H1 (cell line): ENCODE results near the gene C22orf31. TPM values are rescaled to one million over a fixed set of nuclear protein-coding genes. Genes with fewer than 3 reads are reported as not detected.

Experiments
- CTCF ChIA-PET: fragments of 300-600 bp; sonication (Branson Sonifier 250); formaldehyde crosslinking; loops from one replicate; lab custom pipeline; 2021; ENCODE audit not compliant: partially characterized antibody; lab: Charles Lee
- POLR2A ChIA-PET: fragments of 300-600 bp; sonication (Branson Sonifier 250); formaldehyde crosslinking; loops from one replicate; lab custom pipeline; 2021; ENCODE audit warnings: inconsistent platforms; ENCODE audit not compliant: partially characterized antibody; lab: Charles Lee
- DNase-seq, 2 experiments: peaks; one replicate each; pipeline versions ENCODE4 v3.0.0 to v3.0.0-alpha.2; 2010 to 2022; ENCODE audit warnings: low spot score in 2 of 2, low read depth in 1 of 2, mixed read lengths in 1 of 2
- FAIRE-seq: peaks from 2 replicates; lab custom pipeline; 2011; peaks lifted over from hg19 to GRCh38; lab: Jason Lieb, UNC
- H2AFZ ChIP-seq: 2 replicates; pipeline ENCODE4 v1.8.1; 2012; ENCODE audit warnings: low read length, inconsistent platforms
- H2AK5ac ChIP-seq: 2 replicates; pipeline ENCODE4 v1.6.1; 2013; ENCODE audit warnings: low read depth, low read length
- H2BK120ac ChIP-seq: replicated peaks from 2 replicates; pipeline ENCODE3; 2013; ENCODE audit warnings: low read depth, low read length, inconsistent platforms
- H2BK12ac ChIP-seq: 2 replicates; pipeline ENCODE4 v1.6.1; 2013; ENCODE audit warnings: low read depth, low read length
- H2BK15ac ChIP-seq: 2 replicates; pipeline ENCODE4 v1.6.1; 2013; ENCODE audit warnings: low read length
- H2BK20ac ChIP-seq: 2 replicates; pipeline ENCODE4 v1.6.1; 2013; ENCODE audit warnings: low read length
- H2BK5ac ChIP-seq: 2 replicates; pipeline ENCODE4 v1.6.1; 2013; ENCODE audit warnings: low read depth, low read length
- H3K14ac ChIP-seq: 2 replicates; pipeline ENCODE4 v1.6.1; 2013; ENCODE audit warnings: inconsistent platforms; ENCODE audit not compliant: insufficient read length
- H3K18ac ChIP-seq: 2 replicates; pipeline ENCODE4 v1.6.1; 2013; ENCODE audit warnings: low read length; ENCODE audit errors: extremely low read depth
- H3K23ac ChIP-seq: 2 replicates; pipeline ENCODE4 v1.6.1; 2013; ENCODE audit warnings: inconsistent platforms; ENCODE audit not compliant: insufficient read length
- H3K23me2 ChIP-seq: 2 replicates; pipeline ENCODE4 v1.6.1; 2013; ENCODE audit warnings: low read depth, low read length
- H3K27ac ChIP-seq: 2 replicates; pipeline ENCODE4 v1.6.1; 2011; ENCODE audit warnings: low read depth, low read length, inconsistent platforms
- H3K27me3 ChIP-seq, 4 experiments: replicated peaks in 1 of 4; 1 replicate in 1 of 4; 2 replicates in 3 of 4; pipeline versions ENCODE4 v1.6.1 to v1.8.1; 2011 to 2013; ENCODE audit warnings: low read length in 3 of 4, mild to moderate bottlenecking in 3 of 4, inconsistent platforms in 2 of 4, mixed read lengths in 2 of 4, moderate library complexity in 1 of 4; ENCODE audit not compliant: control insufficient read depth in 3 of 4, insufficient read depth in 3 of 4; ENCODE audit errors: extremely low read depth in 1 of 4
- H3K36me3 ChIP-seq, 4 experiments: 2 replicates each; pipeline versions ENCODE4 v1.6.1 to v1.8.1; 2011 to 2013; ENCODE audit warnings: mild to moderate bottlenecking in 4 of 4, low read length in 3 of 4, moderate library complexity in 2 of 4, control low read depth in 1 of 4, inconsistent platforms in 1 of 4; ENCODE audit not compliant: insufficient read depth in 4 of 4, control insufficient read depth in 2 of 4
- H3K4ac ChIP-seq: replicated peaks from 2 replicates; pipeline ENCODE3; 2013; ENCODE audit warnings: low read length, low read depth, mixed read lengths, inconsistent platforms; ENCODE audit not compliant: insufficient read length
- H3K4me1 ChIP-seq, 4 experiments: replicated peaks in 1 of 4; 1 replicate in 1 of 4; 2 replicates in 3 of 4; pipeline versions ENCODE4 v1.6.1 to v1.8.1; 2011 to 2013; ENCODE audit warnings: low read length in 3 of 4, inconsistent platforms in 2 of 4, mixed read lengths in 1 of 4; ENCODE audit not compliant: insufficient read depth in 4 of 4, control insufficient read depth in 3 of 4
- H3K4me2 ChIP-seq, 2 experiments: 2 replicates each; pipeline versions ENCODE4 v1.6.1 to v1.8.1; 2011 to 2013; ENCODE audit warnings: low read depth in 2 of 2, low read length in 2 of 2, control low read depth in 1 of 2, inconsistent platforms in 1 of 2, mild to moderate bottlenecking in 1 of 2; ENCODE audit not compliant: insufficient read depth in 1 of 2
- H3K4me3 ChIP-seq, 4 experiments: fragments of 200-600, 300-600 bp in 1 of 4; sonication (generic), shearing (Covaris generic), sonication (Bioruptor Twin) in 1 of 4; 2 replicates each; pipeline versions ENCODE4 v1.5.1 to v1.8.1; 2011 to 2016; ENCODE audit warnings: low read length in 4 of 4, low read depth in 3 of 4, control low read depth in 2 of 4, inconsistent platforms in 2 of 4, mild to moderate bottlenecking in 2 of 4, mixed read lengths in 1 of 4, moderate library complexity in 1 of 4; ENCODE audit not compliant: insufficient read depth in 2 of 4; ENCODE audit errors: extremely low read depth in 1 of 4
- H3K56ac ChIP-seq: replicated peaks from 2 replicates; pipeline ENCODE3; 2013; ENCODE audit warnings: low read depth, mild to moderate bottlenecking, mixed read lengths, low read length, inconsistent platforms; ENCODE audit not compliant: insufficient read length
- H3K79me1 ChIP-seq: 2 replicates; pipeline ENCODE4 v1.6.1; 2013; ENCODE audit warnings: low read depth, low read length, control low read depth
- H3K79me2 ChIP-seq, 2 experiments: 2 replicates each; pipeline versions ENCODE4 v1.6.1 to v1.8.1; 2012 to 2013; ENCODE audit warnings: low read length in 2 of 2, mild to moderate bottlenecking in 2 of 2, inconsistent platforms in 1 of 2; ENCODE audit not compliant: insufficient read depth in 2 of 2, control insufficient read depth in 1 of 2
- H3K9ac ChIP-seq, 4 experiments: replicated peaks in 1 of 4; 1 replicate in 1 of 4; 2 replicates in 3 of 4; pipeline versions ENCODE4 v1.6.1 to v1.8.1; 2011 to 2013; ENCODE audit warnings: low read depth in 3 of 4, low read length in 3 of 4, control low read depth in 2 of 4, mild to moderate bottlenecking in 2 of 4, moderate library complexity in 2 of 4, inconsistent platforms in 1 of 4; ENCODE audit errors: extremely low read depth in 1 of 4
- H3K9me3 ChIP-seq, 2 experiments: 2 replicates each; pipeline versions ENCODE4 v1.6.1 to v1.8.1; 2012 to 2013; ENCODE audit warnings: mild to moderate bottlenecking in 2 of 2, moderate library complexity in 2 of 2, control low read depth in 1 of 2, inconsistent platforms in 1 of 2, low read depth in 1 of 2, low read length in 1 of 2, mixed read lengths in 1 of 2; ENCODE audit not compliant: insufficient read depth in 2 of 2
- H4K20me1 ChIP-seq, 2 experiments: replicated peaks in 1 of 2; 2 replicates each; pipeline versions ENCODE3 to v1.8.1; 2011 to 2013; ENCODE audit warnings: inconsistent platforms in 2 of 2, low read length in 2 of 2, mild to moderate bottlenecking in 1 of 2; ENCODE audit not compliant: insufficient read depth in 2 of 2, control insufficient read depth in 1 of 2
- H4K5ac ChIP-seq: 2 replicates; pipeline ENCODE4 v1.6.1; 2013; ENCODE audit warnings: low read length, low read depth, mixed read lengths, inconsistent platforms; ENCODE audit not compliant: insufficient read length
- H4K8ac ChIP-seq: 2 replicates; pipeline ENCODE4 v1.8.0; 2013; ENCODE audit warnings: mild to moderate bottlenecking, moderate library complexity, low read length, inconsistent platforms; ENCODE audit not compliant: insufficient read depth; ENCODE audit errors: extremely low read depth
- H4K91ac ChIP-seq: replicated peaks from 2 replicates; pipeline ENCODE3; 2013; ENCODE audit warnings: low read length, mixed read lengths, inconsistent platforms; ENCODE audit not compliant: insufficient read length
- CTBP2 ChIP-seq: IDR thresholded peaks from 2 replicates; pipeline ENCODE4 v1.7.0; 2011; ENCODE audit warnings: borderline replicate concordance, mild to moderate bottlenecking, moderate library complexity, mixed read lengths, low read length; ENCODE audit not compliant: insufficient read depth, insufficient read length
- CTCF ChIP-seq, 3 experiments: IDR thresholded peaks; 1 replicate in 2 of 3; 2 replicates in 1 of 3; pipeline versions ENCODE4 v1.5.1 to v1.6.1; 2011; ENCODE audit warnings: low read length in 3 of 3, mild to moderate bottlenecking in 3 of 3, inconsistent platforms in 2 of 3, low read depth in 1 of 3, moderate library complexity in 1 of 3; ENCODE audit not compliant: insufficient read depth in 1 of 3; ENCODE audit errors: control extremely low read depth in 1 of 3
- EP300 ChIP-seq, 2 experiments: IDR thresholded peaks; 1 replicate in 1 of 2; 2 replicates in 1 of 2; pipeline ENCODE4 v1.6.1; 2011 to 2012; ENCODE audit warnings: low read depth in 2 of 2, low read length in 2 of 2, mild to moderate bottlenecking in 2 of 2, borderline replicate concordance in 1 of 2, inconsistent platforms in 1 of 2, moderate library complexity in 1 of 2
- FOSL1 ChIP-seq: IDR thresholded peaks from 2 replicates; pipeline ENCODE4 v1.6.1; 2011; ENCODE audit warnings: mild to moderate bottlenecking, low read depth, low read length, moderate library complexity; ENCODE audit not compliant: insufficient read depth
- RAD21 ChIP-seq, 2 experiments: IDR thresholded peaks in 1 of 2; conservative IDR thresholded peaks in 1 of 2; 2 replicates each; pipeline ENCODE4 v1.6.1; 2011; ENCODE audit warnings: low read depth in 2 of 2, low read length in 2 of 2, improper control_type of control experiment in 1 of 2, inconsistent platforms in 1 of 2, mild to moderate bottlenecking in 1 of 2, moderate library complexity in 1 of 2
- RXRA ChIP-seq: IDR thresholded peaks from 2 replicates; pipeline ENCODE4 v1.6.1; 2011; ENCODE audit warnings: low read depth, mild to moderate bottlenecking, low read length, moderate library complexity; ENCODE audit not compliant: insufficient read depth
- WGBS, 2 experiments: shearing (Covaris generic) in 1 of 2; methylation state at CpG; one replicate each; pipeline versions ENCODE4 v1.1.6 to v1.1.7; 2013 to 2015; ENCODE audit warnings: low lambda C conversion rate in 2 of 2, mixed read lengths in 2 of 2, inconsistent platforms in 1 of 2, low coverage in 1 of 2, missing lambda C conversion rate in 1 of 2; ENCODE audit not compliant: insufficient replicate concordance in 2 of 2, insufficient coverage in 1 of 2, insufficient read length in 1 of 2; ENCODE audit errors: extremely low coverage in 1 of 2, missing lambda C conversion rate in 1 of 2; 5-methylcytosine and 5-hydroxymethylcytosine counted together
- polyA plus RNA-seq, 7 experiments: library from polyadenylated mRNA; depleted of rRNA in 3 of 7; stranded (reverse) in 5 of 7; unstranded in 2 of 7; fragments of >200 nt in 5 of 7; fragments of 200-250 nt in 2 of 7; gene quantifications; 1 replicate in 5 of 7; 2 replicates in 1 of 7; 4 replicates in 1 of 7; pipeline versions ENCODE4 v1.2.1 to v1.2.3, GENCODE V29; 2011 to 2013; ENCODE audit warnings: missing spikeins in 2 of 7, mixed read lengths in 2 of 7
- total RNA-seq: library from RNA; stranded (reverse); fragmentation: NEBNext Ultra II Directional; extraction: Animal tissue kit (Norgen Biotek cat#: 25700); gene quantifications from 2 replicates; pipeline ENCODE4 v1.2.1, GENCODE V29; 2021

C22orf31 gene
- total and polyA plus RNA-seq, 2 of the 8 experiments (the other 6 are each of a cell fraction or from before 2014, with no cell fraction given) = not detected

GRCh38 chr22:29060251-29060869 is 1.3 kb downstream of the C22orf31 start:
- 89% methylated on average over 12 of the region's 12 CpGs; no CpG with 5 or more reads in 1 of the 2 experiments for WGBS, 2 experiments
- Histone ChIP-seq H3K36me3 (no peaks in the 10 kb centered on the region), H3K56ac (no peak overlapping the region), H4K20me1 (no peaks in the 10 kb centered on the region), H3K4me2 (no peak overlapping the region), H3K4me1 (peaks cover 4 to 9% (median 6%) of the 10 kb centered on the region in 4 experiments), H4K8ac (no peak overlapping the region), H3K9me3 (no peaks in the 10 kb centered on the region), H4K5ac (no peak overlapping the region), H3K23ac (no peak overlapping the region), H2BK12ac (no peak overlapping the region), H3K4me3 (no peak overlapping the region), H2BK5ac (no peak overlapping the region), H3K27ac (no peak overlapping the region), H3K14ac (no peak overlapping the region), H3K79me1 (no peaks in the 10 kb centered on the region), H2BK20ac (no peak overlapping the region; the same call in 1 of the 2 replicates), H3K27me3 (no peaks in the 10 kb centered on the region), H3K79me2 (no peaks in the 10 kb centered on the region), H3K4ac (no peak overlapping the region), H2BK120ac (no peak overlapping the region), H2AK5ac (no peak overlapping the region), H2BK15ac (no peak overlapping the region), H4K91ac (no peak overlapping the region), H3K23me2 (no peaks in the 10 kb centered on the region), H2AFZ (no peak overlapping the region), H3K9ac (no peak overlapping the region), H3K18ac (no peak overlapping the region)
- no peak for FAIRE-seq
- POLR2A ChIA-PET = interaction anchor here (1.0 to 1.1 kb wide), 2 partner anchors 205 to 263 kb away, joined by 3 read pairs; no protein-coding TSS in a partner anchor
- TF ChIP-seq CTBP2 (no peak), RAD21 (IDR thresholded peaks at IDR 0.05 in 1 of 2, conservative IDR thresholded peaks at IDR 0.05 in 1 of 2; ENCODE audit: low read depth in 2 of 2, low read length in 2 of 2) (peak; percentile 41 to 55), RXRA (no peak), CTCF (IDR thresholded peaks at IDR 0.05; ENCODE audit: control extremely low read depth in 1 of 3, insufficient read depth in 1 of 3, low read depth in 1 of 3, low read length in 3 of 3) (peak; percentile 42 to 52 (median 44)), FOSL1 (no peak), EP300 (IDR thresholded peaks at IDR 0.05; ENCODE audit: borderline replicate concordance in 1 of 2, low read depth in 2 of 2, low read length in 2 of 2) (no peak)
- CTCF ChIA-PET = interaction anchor here (0.6 to 3.0 kb wide), 7 partner anchors 20 to 214 kb away, joined by 3 to 9 read pairs (median 4); no protein-coding TSS in a partner anchor
- no peak for DNase-seq
